HS-5 (cell line): ENCODE data around the gene SMG6.
"Not testable (repeated sequence)": the region's sequence is repeated elsewhere in the genome, so short reads cannot be mapped to it uniquely, and the experiment has no call there.

Experiments
- DNase-seq: peaks from one replicate; pipeline ENCODE4 v3.0.0-alpha.2; 2012; ENCODE audit warnings: low read depth

Gene SMG6

DNA sequence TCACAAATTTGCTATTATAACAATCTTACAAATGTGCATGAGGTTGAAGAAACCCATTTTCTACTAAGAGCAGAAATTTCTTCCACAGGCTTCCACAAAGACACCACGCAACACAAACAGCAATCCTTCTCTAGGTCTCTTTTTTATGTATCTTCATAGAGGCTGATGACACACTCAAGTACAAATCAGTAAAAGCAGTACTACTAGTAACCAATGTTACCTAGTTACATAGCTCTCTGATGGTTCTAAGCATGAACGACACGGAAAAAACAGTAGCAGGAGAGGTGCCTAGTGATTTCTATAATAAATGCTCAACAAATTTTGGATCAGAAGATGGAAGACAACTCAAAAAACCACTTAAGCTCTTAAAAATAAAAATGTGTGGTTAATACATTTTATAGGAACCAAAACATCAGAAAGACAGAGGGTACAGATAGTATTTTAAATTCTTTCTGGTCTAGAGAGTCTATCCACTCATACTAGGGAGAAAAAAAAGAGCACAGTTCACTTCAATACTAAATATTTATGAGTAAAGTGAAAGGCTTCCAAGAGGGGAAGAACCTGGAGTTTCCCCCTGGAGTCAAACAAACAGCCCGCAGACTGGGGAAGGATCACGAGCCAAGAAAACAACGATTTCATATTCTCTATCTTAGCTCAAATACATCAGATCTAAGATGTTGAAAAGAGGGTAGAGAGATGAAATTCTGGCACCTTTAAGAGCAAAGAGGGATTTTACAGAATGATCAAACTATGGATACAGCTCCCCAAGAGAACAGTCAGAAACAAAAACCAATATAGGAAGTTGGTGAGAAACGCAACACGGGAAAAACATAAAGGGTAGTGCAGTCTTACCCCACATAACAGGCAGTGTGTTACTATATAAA is 40.2 kb downstream of the SMG6 start:
- no peak for DNase-seq

GRCh38 chr17:2262135-2262587 is 41.4 kb downstream of the SMG6 start:
- DNase-seq: peak; percentile 59

DNA sequence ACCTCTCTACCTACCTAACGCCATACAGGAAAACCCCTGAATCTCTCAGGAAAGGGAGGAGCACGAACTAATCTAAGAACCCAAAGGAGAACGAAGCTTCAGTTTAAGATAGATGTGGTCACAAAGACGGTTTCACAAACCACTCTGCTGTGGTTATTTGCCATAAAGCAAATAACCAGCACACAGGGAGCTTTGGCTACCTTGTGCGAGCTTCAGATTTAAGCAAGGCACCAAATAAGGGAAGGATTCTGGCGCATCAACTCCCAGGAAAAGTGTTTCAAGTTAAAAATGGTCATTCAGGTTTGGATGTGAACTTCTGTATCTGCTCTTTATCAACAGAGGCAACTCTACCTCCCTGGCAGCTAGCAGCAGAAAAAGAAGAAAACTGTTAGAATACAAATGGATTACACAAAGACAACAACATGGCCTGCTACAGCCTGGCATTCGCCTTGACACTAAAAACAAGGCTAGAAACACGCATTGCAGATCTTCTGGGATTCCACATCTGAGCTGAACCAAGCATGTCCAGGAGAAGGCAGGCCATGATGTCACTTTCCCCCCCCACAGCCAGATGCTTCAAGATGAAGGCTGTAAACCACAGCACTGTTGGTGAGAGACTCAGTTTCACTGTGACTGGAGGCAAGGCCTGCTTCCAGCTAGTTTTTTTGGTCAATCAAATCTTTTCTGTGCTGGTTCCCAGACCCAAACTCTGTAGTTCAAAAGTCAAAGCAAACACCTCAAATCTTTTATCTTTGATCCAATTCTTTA is 43.6 kb downstream of the SMG6 start:
- no peak for DNase-seq

- DNase-seq: not testable (repeated sequence)
Observed at GRCh38 chr17:2258830-2259229, 44.8 kb downstream of the SMG6 start.

GRCh38 chr17:2253768-2254406 is 49.7 kb downstream of the SMG6 start:
- DNase-seq: no peak

DNA sequence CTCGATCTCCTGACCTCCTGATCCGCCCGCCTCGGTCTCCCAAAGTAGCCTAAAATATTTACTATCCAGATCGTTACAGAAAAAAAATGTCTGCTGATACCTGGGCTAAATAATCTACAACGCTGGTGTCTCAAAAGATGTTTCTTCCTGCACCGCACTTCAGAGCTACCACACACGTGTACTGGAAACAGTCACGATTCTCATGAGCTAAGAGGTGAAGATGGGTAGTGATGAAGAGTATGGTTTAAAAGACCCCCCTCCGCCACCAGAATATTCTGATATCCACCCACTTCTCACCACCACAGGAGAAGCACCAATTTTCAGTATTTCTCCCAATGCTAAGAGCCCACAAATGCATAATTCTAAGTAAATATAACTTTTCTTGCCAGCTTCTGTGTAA is 50.2 kb downstream of the SMG6 start:
- DNase-seq: no peak

- DNase-seq: no peak
Observed at GRCh38 chr17:2251098-2251497, 52.5 kb downstream of the SMG6 start.

- DNase-seq: no peak
Observed at GRCh38 chr17:2250140-2251095, 53.2 kb downstream of the SMG6 start.

- no peak for DNase-seq
Observed at GRCh38 chr17:2247005-2247404, 56.6 kb downstream of the SMG6 start.

DNA sequence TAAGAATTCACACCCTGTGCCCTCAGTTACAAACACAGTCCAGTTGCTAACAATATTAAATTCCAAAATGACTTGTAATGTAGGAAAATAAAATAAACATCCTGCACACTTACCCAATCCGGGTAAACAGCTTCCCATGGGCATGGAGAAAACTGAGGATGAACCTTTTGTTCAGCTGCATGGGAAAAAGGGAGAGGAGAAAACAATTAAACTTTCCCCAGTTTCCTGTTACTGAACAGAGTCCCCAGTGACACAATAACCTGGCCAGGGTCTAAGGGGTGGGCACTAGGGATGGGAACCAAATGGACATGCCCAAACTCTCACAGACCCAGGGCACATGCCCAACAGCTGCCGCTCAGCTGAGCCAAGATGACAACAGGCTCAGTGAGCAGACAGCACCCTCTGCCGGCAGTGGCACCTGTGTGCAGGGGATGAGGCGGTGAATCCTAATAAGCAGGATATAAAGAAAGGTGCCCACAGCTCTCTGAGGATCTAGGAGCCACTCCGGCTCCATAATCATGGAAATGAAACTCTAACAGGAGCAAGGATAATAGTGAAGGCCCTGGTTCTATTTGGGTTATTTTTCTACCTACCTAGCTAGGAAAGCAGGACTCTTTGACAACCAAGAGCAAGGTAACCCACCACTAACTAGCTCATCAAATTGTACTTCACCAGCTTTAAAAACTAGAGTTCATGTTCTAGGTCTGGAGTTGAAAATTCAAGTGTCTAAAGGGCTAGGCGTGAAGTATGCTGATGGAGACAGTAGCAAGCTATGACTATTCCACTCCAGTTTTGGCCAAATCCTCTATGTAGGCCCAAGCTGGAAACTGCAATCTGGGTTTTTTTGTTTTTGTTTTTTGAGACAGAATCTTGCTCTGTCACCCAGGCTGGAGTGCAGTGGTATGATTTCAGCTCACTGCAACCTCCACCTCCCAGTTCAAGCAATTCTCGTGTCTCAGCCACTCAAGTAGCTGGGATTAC is 58.8 kb downstream of the SMG6 start:
- DNase-seq: peak; percentile 65

GRCh38 chr17:2243953-2244352 is 59.6 kb downstream of the SMG6 start:
- no peak for DNase-seq

GRCh38 chr17:2241823-2242222 is 61.8 kb downstream of the SMG6 start:
- no peak for DNase-seq

- DNase-seq: no peak
Observed at GRCh38 chr17:2240541-2240940, 63.0 kb downstream of the SMG6 start.

- peak; percentile 79 for DNase-seq
Observed at GRCh38 chr17:2239882-2240430, 63.6 kb downstream of the SMG6 start.

GRCh38 chr17:2239170-2239551 is 64.4 kb downstream of the SMG6 start:
- DNase-seq: no peak

- DNase-seq: no peak
Observed at GRCh38 chr17:2238432-2239169, 65.0 kb downstream of the SMG6 start.

GRCh38 chr17:2237950-2238349 is 65.6 kb downstream of the SMG6 start:
- DNase-seq: no peak

DNA sequence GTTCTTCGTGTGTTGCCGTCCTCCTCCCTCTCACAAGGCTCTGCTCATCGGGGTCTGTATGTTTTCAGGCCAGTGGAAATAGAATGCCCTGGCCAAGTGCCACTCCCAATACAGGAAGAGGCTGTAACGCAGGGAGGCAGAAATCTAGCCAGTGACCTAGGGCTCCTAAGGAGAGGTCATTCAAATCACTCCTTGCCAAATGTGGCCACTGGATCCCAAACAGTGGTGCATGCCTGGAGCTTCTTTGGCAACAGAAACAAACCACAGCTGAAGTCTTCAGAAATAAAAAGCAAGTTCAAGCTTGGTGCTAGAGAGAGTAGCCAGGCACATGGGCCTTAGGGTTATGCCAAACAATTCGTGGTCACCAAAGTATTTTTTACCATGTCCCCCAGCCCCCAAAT is 66.1 kb downstream of the SMG6 start:
- no peak for DNase-seq

DNA sequence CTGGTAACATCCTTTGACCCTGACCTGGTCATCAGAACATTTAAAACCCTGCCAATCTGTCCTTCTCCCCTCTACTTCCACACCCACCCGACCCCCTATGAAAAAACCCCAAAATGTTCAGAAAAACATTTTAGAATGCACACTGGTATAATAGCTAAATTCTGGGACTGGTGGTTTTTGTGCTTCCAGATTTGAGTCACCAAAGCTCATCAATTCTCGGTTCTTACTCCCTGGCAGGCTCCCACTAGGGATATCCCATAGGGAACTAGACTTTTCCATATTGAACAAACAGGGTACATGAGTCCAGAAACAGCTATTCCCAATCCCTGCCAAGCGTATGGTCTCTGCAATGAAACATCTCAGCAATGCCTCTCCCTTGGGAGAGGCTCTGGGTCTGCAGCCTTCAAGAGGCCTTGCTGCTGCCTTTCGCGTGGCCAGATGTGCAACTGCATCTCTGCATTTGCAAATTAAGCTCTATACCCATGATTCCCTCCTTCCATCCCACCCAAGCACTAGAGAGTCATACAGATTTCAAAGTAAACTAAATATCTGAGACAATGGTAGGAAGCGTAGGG is 67.7 kb downstream of the SMG6 start:
- DNase-seq: no peak
